ENCODE data around the gene RAP1A. TPM values are rescaled to one million over a fixed set of nuclear protein-coding genes. Genes with fewer than 3 reads are reported as not detected.

Gene RAP1A
- total and polyA plus RNA-seq, 10 donors, result 83.3 to 125 (median 105) TPM

DNA sequence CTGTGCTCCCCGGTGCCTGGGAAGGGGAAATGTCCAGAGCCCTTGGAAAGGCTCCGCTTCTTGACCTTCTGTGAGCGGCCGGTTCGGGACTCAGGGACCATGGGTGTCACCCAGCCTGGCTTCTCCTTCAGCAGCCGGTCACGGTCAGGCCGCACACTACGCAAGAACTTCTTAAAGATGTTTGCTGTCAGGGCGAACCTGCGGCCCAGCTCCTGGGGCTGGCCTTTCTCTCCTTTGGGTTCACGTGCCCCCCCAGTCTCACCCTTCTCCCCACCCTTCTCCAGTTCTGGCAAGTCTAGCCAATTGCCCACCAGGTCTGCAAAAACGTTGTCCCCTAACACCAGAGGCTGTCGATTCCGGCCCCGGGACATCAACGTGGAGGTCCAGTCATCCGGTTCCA lies 107.5 kb downstream of the RAP1A start:
- intact Hi-C loops (cut with DNase I; ENCODE audit: low total_unique reads), result no loop called here
- TF ChIP-seq, protein P1, sequence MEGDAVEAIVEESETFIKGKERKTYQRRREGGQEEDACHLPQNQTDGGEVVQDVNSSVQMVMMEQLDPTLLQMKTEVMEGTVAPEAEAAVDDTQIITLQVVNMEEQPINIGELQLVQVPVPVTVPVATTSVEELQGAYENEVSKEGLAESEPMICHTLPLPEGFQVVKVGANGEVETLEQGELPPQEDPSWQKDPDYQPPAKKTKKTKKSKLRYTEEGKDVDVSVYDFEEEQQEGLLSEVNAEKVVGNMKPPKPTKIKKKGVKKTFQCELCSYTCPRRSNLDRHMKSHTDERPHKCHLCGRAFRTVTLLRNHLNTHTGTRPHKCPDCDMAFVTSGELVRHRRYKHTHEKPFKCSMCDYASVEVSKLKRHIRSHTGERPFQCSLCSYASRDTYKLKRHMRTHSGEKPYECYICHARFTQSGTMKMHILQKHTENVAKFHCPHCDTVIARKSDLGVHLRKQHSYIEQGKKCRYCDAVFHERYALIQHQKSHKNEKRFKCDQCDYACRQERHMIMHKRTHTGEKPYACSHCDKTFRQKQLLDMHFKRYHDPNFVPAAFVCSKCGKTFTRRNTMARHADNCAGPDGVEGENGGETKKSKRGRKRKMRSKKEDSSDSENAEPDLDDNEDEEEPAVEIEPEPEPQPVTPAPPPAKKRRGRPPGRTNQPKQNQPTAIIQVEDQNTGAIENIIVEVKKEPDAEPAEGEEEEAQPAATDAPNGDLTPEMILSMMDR (IDR thresholded peaks at IDR 0.05 in 8 of 11, conservative IDR thresholded peaks at IDR 0.05 in 3 of 11), result no peak
- peak in 1 of 3 donors; percentile 23 for TF ChIP-seq POLR2AphosphoS5 (IDR thresholded peaks at IDR 0.05)
- no peak for TF ChIP-seq POLR2A (IDR thresholded peaks at IDR 0.05)
- DNase-seq, result no peak
- 88 to 92% (median 92%) methylated on average over 17 to 18 of the region's 18 CpGs for WGBS, 5 donors
- Histone ChIP-seq H3K36me3 (peaks cover 0 to 21% (median 3%) of the 10 kb centered on the region in 6 donors), H3K4me3 (no peak overlapping the region), H3K27me3 (replicated peaks in 1 of 7) (no peaks in the 10 kb centered on the region), H3K27ac (no peak overlapping the region), H3K9me3 (no peaks in the 10 kb centered on the region), H3K4me1 (peaks cover 0 to 48% (median 22%) of the 10 kb centered on the region in 6 donors)

DNA sequence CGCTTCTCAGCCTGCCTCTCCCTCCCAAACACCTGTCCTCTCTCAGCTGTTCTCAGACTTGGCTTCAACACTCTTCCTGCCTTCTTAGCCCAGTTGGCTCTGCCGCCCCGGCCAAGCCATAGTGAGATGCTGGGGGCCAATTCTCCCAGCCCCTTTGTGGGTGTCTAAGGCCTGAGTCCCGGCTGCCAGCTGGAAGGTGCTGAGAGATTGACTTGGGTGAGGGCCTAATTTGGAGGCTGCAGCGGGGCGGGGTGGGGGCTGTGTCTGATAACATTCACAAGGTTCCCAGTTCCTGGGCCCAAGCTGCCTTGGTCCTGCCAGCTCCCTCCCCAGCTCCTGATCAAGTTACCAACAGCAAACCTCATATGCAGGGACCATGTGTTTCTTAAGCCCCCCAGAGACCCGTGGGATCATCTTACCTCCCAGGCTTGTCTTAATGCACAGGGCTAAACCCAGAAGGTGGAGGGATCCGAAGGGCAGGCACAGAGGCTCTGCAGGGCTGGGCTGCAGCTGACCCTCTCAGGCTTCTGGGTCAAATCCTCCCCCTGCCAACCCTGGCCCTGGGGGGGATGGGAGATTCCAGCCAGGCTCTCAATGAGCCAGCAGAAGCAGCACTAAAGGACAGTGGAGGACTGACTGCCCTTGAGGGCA lies 109.8 kb downstream of the RAP1A start:
- Histone ChIP-seq H3K4me1 (peaks cover 2 to 46% (median 24%) of the 10 kb centered on the region in 6 donors), H3K4me3 (no peak overlapping the region), H3K36me3 (peaks cover 0 to 21% (median 3%) of the 10 kb centered on the region in 6 donors), H3K27me3 (replicated peaks in 1 of 7) (no peaks in the 10 kb centered on the region), H3K27ac (peak overlapping the region in 1 of 8 donors; percentile 18), H3K9me3 (no peaks in the 10 kb centered on the region)
- no peak for DNase-seq
- intact Hi-C loops (cut with DNase I; ENCODE audit: low total_unique reads), result no loop called here
- TF ChIP-seq POLR2A (IDR thresholded peaks at IDR 0.05) (no peak), POLR2AphosphoS5 (IDR thresholded peaks at IDR 0.05) (no peak)
- TF ChIP-seq, protein P1 (IDR thresholded peaks at IDR 0.05 in 8 of 11, conservative IDR thresholded peaks at IDR 0.05 in 3 of 11), result no peak
- 77 to 81% (median 77%) methylated on average over 5 to 8 of the region's 8 CpGs for WGBS, 5 donors

DNA sequence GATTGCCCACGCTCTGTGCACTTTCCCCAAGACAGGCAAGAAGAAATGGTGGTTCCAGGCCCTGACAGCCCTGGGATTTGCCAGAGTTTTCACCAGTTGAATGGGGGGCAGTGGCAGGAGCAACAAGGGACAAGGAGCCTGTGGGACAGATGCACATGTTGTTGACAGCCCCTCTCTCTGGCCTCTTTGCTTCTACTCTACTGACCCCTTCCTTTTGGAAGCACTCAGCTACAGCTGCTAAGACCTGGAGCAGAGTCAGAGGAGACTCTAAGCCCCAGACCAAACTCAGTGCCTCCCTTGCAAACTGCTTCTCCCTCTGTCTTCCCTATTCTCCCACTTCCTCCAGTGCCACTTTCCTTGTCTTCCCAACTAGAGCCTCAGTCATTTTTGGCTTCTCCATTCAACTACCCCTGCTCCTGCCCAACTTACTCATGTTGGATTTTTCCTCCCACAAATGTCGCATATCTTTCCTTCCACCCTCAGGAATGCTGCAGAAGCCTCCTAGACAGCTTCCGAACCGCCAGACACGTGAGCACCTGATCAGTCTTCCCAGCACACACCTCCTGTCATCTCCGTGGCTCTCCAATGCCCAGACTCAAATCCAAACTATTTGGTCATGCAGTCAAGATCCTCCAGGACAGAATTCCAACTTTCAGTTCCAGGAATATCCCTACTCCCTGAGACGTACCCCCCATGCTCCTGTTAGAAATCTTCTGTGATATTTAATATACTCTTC lies 110.5 kb downstream of the RAP1A start:
- H3K36me3 ChIP-seq, result peaks cover 0 to 21% (median 3%) of the 10 kb centered on the region in 6 donors
- H3K9me3 ChIP-seq, result no peaks in the 10 kb centered on the region
- no peak for TF ChIP-seq POLR2A (IDR thresholded peaks at IDR 0.05)
- TF ChIP-seq, protein P1 (IDR thresholded peaks at IDR 0.05 in 8 of 11, conservative IDR thresholded peaks at IDR 0.05 in 3 of 11), result no peak
- TF ChIP-seq POLR2AphosphoS5 (IDR thresholded peaks at IDR 0.05), result no peak
- DNase-seq, result no peak
- 74 to 93% (median 84%) methylated on average over 6 to 7 of the region's 7 CpGs for WGBS, 5 donors
- peak overlapping the region in 2 of 8 donors; percentile 18 to 32 for H3K27ac ChIP-seq
- no peaks in the 10 kb centered on the region for H3K27me3 ChIP-seq (replicated peaks in 1 of 7)
- no peak overlapping the region for H3K4me3 ChIP-seq
- intact Hi-C loops (cut with DNase I; ENCODE audit: low total_unique reads), result no loop called here
- H3K4me1 ChIP-seq, result peaks cover 5 to 46% (median 31%) of the 10 kb centered on the region in 6 donors

DNA sequence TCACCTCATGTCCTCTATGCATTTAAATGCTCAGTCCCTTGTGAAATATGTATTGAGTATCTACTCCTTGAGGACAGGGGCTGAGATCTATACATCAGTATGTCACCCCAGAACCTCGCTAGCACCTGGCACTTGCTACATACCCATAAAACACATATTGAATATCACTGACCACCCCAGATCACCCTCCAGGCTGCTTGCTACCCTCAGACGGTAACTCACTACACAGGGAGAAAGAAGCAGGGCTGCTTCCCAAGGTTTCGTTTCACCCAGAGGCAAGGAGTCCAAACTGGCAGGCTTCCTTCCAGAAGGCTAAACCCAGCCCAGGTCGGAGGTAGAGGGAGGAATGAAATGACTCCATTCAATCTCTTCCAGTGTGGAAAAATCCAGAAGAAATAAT lies 111.1 kb downstream of the RAP1A start:
- peaks cover 5 to 51% (median 34%) of the 10 kb centered on the region in 6 donors for H3K4me1 ChIP-seq
- no peaks in the 10 kb centered on the region for H3K27me3 ChIP-seq (replicated peaks in 1 of 7)
- DNase-seq, result no peak
- intact Hi-C loops (cut with DNase I; ENCODE audit: low total_unique reads), result no loop called here
- H3K27ac ChIP-seq, result no peak overlapping the region
- H3K9me3 ChIP-seq, result no peaks in the 10 kb centered on the region
- no peak overlapping the region for H3K4me3 ChIP-seq
- peaks cover 0 to 21% (median 3%) of the 10 kb centered on the region in 6 donors for H3K36me3 ChIP-seq
- TF ChIP-seq, protein P1 (IDR thresholded peaks at IDR 0.05 in 8 of 11, conservative IDR thresholded peaks at IDR 0.05 in 3 of 11), result no peak
- no peak for TF ChIP-seq POLR2AphosphoS5 (IDR thresholded peaks at IDR 0.05)
- no peak for TF ChIP-seq POLR2A (IDR thresholded peaks at IDR 0.05)
- WGBS, 5 donors, result 85 to 97% (median 90%) methylated on average over 4 of the region's 4 CpGs

Measured in spleen (tissue), 11 donors.